Gastrocnemius medialis (tissue), 4 donors: ENCODE measurements around the gene USP17L17. TPM values are rescaled to one million over a fixed set of nuclear protein-coding genes. Genes with fewer than 3 reads are reported as not detected.
"Not testable (repeated sequence)": the region's sequence is repeated elsewhere in the genome, so short reads cannot be mapped to it uniquely, and the experiment has no call there.

Experiments
- ATAC-seq, 2 donors: fragments of 150-250 bp; one replicate each; pipeline ENCODE4 v1.9.1; 2016
- DNase-seq, 2 donors: peaks; one replicate each; pipeline ENCODE4 v3.0.0-alpha.2; 2019
- H3K27ac ChIP-seq, 4 donors: fragments of 200-600 bp; sonication (generic); 1 replicate in 1 of 4; 2 replicates in 3 of 4; pipeline ENCODE4 v1.5.1; 2016 to 2018; ENCODE audit warnings: mild to moderate bottlenecking in 2 of 4, moderate library complexity in 1 of 4
- H3K27me3 ChIP-seq, 3 donors: fragments of 200-600 bp; sonication (generic) in 2 of 3; 1 replicate in 1 of 3; 2 replicates in 2 of 3; pipeline versions ENCODE4 v1.5.1 to v1.6.0; 2016 to 2019; ENCODE audit warnings: mild to moderate bottlenecking in 1 of 3, moderate library complexity in 1 of 3
- H3K36me3 ChIP-seq, 2 donors: fragments of 200-600 bp; sonication (generic) in 1 of 2; one replicate each; pipeline ENCODE4 v1.5.1; 2017 to 2018
- H3K4me1 ChIP-seq, 2 donors: fragments of 200-600 bp; sonication (generic) in 1 of 2; one replicate each; pipeline ENCODE4 v1.5.1; 2016 to 2017; ENCODE audit warnings: mild to moderate bottlenecking in 2 of 2
- H3K4me3 ChIP-seq, 4 donors: fragments of 200-600 bp; sonication (generic) in 3 of 4; 1 replicate in 1 of 4; 2 replicates in 3 of 4; pipeline ENCODE4 v1.5.1; 2016 to 2019; ENCODE audit warnings: mild to moderate bottlenecking in 2 of 4
- H3K9me3 ChIP-seq, 3 donors: fragments of 200-600 bp; sonication (generic) in 2 of 3; 1 replicate in 1 of 3; 2 replicates in 2 of 3; pipeline ENCODE4 v1.5.1; 2016 to 2019
- in situ Hi-C, 4 donors: fragments of 200-750 bp; cut with MboI; loops; one replicate each; pipeline versions ENCODE4 v1.15.0 to v1.8.0; 2017; ENCODE audit warnings: low sequenced_read_pairs in 4 of 4
- intact Hi-C: fragments of 100-400 bp; cut with DNase I; formaldehyde crosslinking; loops from one replicate; pipeline ENCODE4 v1.15.1; 2023; ENCODE audit warnings: low total_unique reads
- total RNA-seq, 4 donors: library from RNA; depleted of rRNA; stranded (reverse); fragments of >200 nt; gene quantifications; one replicate each; pipeline versions ENCODE4 v1.1.0 to v1.2.3, GENCODE V29; 2016

The USP17L17 gene, protein sequence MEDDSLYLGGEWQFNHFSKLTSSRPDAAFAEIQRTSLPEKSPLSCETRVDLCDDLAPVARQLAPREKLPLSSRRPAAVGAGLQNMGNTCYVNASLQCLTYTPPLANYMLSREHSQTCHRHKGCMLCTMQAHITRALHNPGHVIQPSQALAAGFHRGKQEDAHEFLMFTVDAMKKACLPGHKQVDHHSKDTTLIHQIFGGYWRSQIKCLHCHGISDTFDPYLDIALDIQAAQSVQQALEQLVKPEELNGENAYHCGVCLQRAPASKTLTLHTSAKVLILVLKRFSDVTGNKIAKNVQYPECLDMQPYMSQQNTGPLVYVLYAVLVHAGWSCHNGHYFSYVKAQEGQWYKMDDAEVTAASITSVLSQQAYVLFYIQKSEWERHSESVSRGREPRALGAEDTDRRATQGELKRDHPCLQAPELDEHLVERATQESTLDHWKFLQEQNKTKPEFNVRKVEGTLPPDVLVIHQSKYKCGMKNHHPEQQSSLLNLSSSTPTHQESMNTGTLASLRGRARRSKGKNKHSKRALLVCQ
- total RNA-seq, result not detected

DNA sequence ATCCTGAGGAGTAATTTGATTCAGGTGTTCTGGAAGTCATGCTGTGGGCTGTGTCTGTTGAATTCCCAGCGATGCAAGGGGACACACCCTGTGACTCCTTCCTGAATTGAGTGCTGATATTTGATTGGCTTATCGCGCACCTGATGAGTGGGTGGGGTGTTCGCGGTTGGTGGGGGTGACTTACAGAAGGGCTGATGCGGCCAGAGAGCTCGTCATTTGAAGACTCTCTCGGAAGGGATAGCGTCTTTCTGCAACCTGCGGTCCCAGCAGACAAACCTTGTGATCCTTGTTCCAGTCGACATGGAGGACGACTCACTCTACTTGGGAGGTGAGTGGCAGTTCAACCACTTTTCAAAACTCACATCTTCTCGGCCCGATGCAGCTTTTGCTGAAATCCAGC lies at the start of gene USP17L17:
Gene USP17L17 (plus strand): TSS at position 301 of the 400 bp plus-strand sequence. CDS start 0 bp downstream, at position 301.
- DNase-seq, intact Hi-C loops, H3K27ac ChIP-seq, ATAC-seq, H3K4me1 ChIP-seq, in situ Hi-C loops, H3K27me3 ChIP-seq, H3K9me3 ChIP-seq, H3K36me3 ChIP-seq, H3K4me3 ChIP-seq: not testable (repeated sequence)

DNA sequence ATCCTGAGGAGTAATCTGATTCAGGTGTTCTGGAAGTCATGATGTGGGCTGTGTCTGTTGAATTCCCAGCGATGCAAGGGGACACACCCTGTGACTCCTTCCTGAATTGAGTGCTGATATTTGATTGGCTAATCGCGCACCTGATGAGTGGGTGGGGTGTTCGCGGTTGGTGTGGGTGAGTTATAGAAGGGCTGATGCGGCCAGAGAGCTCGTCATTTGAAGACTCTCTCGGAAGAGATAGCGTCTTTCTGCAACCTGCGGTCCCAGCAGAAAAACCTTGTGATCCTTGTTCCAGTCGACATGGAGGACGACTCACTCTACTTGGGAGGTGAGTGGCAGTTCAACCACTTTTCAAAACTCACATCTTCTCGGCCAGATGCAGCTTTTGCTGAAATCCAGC lies 33.3 kb upstream of the USP17L17 start, which contains the start of gene USP17L10:
Gene USP17L10 (plus strand): TSS at position 301 of the 400 bp plus-strand sequence. CDS start 0 bp downstream, at position 301.
- DNase-seq, in situ Hi-C loops, H3K9me3 ChIP-seq, H3K36me3 ChIP-seq, intact Hi-C loops, H3K4me1 ChIP-seq, H3K27ac ChIP-seq, H3K4me3 ChIP-seq, H3K27me3 ChIP-seq, ATAC-seq: not testable (repeated sequence)

DNA sequence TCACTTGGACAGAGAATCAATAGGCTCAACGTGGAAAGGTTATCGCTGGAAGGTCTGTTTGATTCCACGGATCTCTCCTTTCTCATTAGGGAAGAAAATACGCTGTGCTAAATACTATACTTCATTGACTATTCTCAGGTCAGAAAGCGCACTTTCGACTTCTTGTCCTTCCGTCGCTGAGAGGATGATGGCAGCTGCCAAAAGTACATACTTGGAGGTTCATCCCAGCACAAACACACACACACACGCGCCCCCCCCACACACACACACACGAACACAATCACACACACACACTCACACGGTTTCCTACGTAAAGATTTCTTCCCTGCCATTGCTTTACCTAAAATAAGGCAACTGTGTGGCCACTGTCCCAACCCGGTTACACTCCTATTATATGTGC lies 29.0 kb upstream of the USP17L17 start:
- H3K4me3 ChIP-seq, ATAC-seq, H3K9me3 ChIP-seq, in situ Hi-C loops, H3K27me3 ChIP-seq, H3K4me1 ChIP-seq, H3K27ac ChIP-seq, intact Hi-C loops, H3K36me3 ChIP-seq, DNase-seq: not testable (repeated sequence)

DNA sequence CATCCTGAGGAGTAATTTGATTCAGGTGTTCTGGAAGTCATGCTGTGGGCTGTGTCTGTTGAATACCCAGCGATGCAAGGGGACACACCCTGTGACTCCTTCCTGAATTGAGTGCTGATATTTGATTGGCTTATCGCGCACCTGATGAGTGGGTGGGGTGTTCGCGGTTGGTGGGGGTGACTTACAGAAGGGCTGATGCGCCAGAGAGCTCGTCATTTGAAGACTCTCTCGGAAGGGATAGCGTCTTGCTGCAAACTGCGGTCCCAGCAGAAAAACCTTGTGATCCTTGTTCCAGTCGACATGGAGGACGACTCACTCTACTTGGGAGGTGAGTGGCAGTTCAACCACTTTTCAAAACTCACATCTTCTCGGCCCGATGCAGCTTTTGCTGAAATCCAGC lies 28.6 kb upstream of the USP17L17 start, which contains the start of gene USP17L11:
Gene USP17L11 (plus strand): TSS at position 301 of the 400 bp plus-strand sequence. CDS start 0 bp downstream, at position 301.
- H3K36me3 ChIP-seq, intact Hi-C loops, H3K9me3 ChIP-seq, ATAC-seq, H3K4me1 ChIP-seq, H3K27ac ChIP-seq, DNase-seq, in situ Hi-C loops, H3K4me3 ChIP-seq, H3K27me3 ChIP-seq: not testable (repeated sequence)

DNA sequence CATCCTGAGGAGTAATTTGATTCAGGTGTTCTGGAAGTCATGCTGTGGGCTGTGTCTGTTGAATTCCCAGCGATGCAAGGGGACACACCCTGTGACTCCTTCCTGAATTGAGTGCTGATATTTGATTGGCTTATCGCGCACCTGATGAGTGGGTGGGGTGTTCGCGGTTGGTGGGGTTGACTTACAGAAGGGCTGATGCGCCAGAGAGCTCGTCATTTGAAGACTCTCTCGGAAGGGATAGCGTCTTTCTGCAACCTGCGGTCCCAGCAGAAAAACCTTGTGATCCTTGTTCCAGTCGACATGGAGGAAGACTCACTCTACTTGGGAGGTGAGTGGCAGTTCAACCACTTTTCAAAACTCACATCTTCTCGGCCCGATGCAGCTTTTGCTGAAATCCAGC lies 23.8 kb upstream of the USP17L17 start, which contains the start of gene USP17L12:
Gene USP17L12 (plus strand): TSS at position 301 of the 400 bp plus-strand sequence. CDS start 0 bp downstream, at position 301.
- DNase-seq, H3K36me3 ChIP-seq, ATAC-seq, H3K9me3 ChIP-seq, H3K4me3 ChIP-seq, intact Hi-C loops, H3K27ac ChIP-seq, in situ Hi-C loops, H3K4me1 ChIP-seq, H3K27me3 ChIP-seq: not testable (repeated sequence)

DNA sequence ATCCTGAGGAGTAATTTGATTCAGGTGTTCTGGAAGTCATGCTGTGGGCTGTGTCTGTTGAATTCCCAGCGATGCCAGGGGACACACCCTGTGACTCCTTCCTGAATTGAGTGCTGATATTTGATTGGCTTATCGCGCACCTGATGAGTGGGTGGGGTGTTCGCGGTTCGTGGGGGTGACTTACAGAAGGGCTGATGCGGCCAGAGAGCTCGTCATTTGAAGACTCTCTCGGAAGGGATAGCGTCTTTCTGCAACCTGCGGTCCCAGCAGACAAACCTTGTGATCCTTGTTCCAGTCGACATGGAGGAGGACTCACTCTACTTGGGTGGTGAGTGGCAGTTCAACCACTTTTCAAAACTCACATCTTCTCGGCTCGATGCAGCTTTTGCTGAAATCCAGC lies 19.1 kb upstream of the USP17L17 start, which contains the start of gene USP17L13:
Gene USP17L13 (plus strand): TSS at position 301 of the 400 bp plus-strand sequence. CDS start 0 bp downstream, at position 301.
- H3K27ac ChIP-seq, ATAC-seq, H3K36me3 ChIP-seq, H3K4me3 ChIP-seq, H3K27me3 ChIP-seq, H3K4me1 ChIP-seq, DNase-seq, in situ Hi-C loops, H3K9me3 ChIP-seq, intact Hi-C loops: not testable (repeated sequence)

DNA sequence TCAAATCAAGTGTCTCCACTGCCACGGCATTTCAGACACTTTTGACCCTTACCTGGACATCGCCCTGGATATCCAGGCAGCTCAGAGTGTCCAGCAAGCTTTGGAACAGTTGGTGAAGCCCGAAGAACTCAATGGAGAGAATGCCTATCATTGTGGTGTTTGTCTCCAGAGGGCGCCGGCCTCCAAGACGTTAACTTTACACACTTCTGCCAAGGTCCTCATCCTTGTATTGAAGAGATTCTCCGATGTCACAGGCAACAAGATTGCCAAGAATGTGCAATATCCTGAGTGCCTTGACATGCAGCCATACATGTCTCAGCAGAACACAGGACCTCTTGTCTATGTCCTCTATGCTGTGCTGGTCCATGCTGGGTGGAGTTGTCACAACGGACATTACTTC lies 13.4 kb upstream of the USP17L17 start:
- DNase-seq, ATAC-seq, H3K27ac ChIP-seq, H3K9me3 ChIP-seq, H3K36me3 ChIP-seq, H3K27me3 ChIP-seq, H3K4me3 ChIP-seq, H3K4me1 ChIP-seq, intact Hi-C loops, in situ Hi-C loops: not testable (repeated sequence)

DNA sequence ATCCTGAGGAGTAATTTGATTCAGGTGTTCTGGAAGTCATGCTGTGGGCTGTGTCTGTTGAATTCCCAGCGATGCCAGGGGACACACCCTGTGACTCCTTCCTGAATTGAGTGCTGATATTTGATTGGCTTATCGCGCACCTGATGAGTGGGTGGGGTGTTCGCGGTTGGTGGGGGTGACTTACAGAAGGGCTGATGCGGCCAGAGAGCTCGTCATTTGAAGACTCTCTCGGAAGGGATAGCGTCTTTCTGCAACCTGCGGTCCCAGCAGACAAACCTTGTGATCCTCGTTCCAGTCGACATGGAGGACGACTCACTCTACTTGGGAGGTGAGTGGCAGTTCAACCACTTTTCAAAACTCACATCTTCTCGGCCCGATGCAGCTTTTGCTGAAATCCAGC lies 9.6 kb upstream of the USP17L17 start, which contains the start of gene USP17L15:
Gene USP17L15 (plus strand): TSS at position 301 of the 400 bp plus-strand sequence. CDS start 0 bp downstream, at position 301.
- not testable (repeated sequence) for H3K4me3 ChIP-seq

DNA sequence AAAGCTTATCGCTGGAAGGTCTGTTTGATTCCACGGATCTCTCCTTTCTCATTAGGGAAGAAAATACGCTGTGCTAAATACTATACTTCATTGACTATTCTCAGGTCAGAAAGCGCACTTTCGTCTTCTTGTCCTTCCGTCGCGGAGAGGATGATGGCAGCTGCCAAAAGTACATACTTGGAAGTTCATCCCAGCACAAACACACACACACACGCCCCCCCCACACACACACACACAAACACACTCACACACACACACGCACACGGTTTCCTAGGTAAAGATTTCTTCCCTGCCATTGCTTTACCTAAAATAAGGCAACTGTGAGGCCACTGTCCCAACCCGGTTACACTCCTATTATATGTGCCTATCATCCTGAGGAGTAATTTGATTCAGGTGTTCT lies 5.2 kb upstream of the USP17L17 start:
- in situ Hi-C loops, H3K4me3 ChIP-seq, H3K27ac ChIP-seq, H3K27me3 ChIP-seq, H3K36me3 ChIP-seq, H3K4me1 ChIP-seq, ATAC-seq, intact Hi-C loops, H3K9me3 ChIP-seq: not testable (repeated sequence)
- peak in 1 of 2 donors; percentile 7 for DNase-seq

More for the DNA sequence above, 9.6 kb upstream of the USP17L17 start, which contains the start of gene USP17L15:
- in situ Hi-C loops, intact Hi-C loops, H3K4me1 ChIP-seq, H3K27ac ChIP-seq, DNase-seq, H3K9me3 ChIP-seq, H3K36me3 ChIP-seq, H3K27me3 ChIP-seq, ATAC-seq: not testable (repeated sequence)

DNA sequence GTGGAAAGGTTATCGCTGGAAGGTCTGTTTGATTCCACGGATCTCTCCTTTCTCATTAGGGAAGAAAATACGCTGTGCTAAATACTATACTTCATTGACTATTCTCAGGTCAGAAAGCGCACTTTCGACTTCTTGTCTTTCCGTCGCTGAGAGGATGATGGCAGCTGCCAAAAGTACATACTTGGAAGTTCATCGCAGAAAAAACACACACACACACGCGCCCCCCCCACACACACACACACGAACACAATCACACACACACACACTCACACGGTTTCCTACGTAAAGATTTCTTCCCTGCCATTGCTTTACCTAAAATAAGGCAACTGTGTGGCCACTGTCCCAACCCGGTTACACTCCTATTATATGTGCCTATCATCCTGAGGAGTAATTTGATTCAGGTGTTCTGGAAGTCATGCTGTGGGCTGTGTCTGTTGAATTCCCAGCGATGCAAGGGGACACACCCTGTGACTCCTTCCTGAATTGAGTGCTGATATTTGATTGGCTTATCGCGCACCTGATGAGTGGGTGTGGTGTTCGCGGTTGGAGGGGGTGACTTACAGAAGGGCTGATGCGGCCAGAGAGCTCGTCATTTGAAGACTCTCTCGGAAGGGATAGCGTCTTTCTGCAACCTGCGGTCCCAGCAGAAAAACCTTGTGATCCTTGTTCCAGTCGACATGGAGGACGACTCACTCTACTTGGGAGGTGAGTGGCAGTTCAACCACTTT lies 4.4 kb downstream of the USP17L17 start, which contains the start of gene USP17L18:
Gene USP17L18 (plus strand): TSS at position 678 of the 728 bp plus-strand sequence. CDS start 0 bp downstream, at position 678.
- H3K27me3 ChIP-seq, H3K4me3 ChIP-seq, ATAC-seq, H3K4me1 ChIP-seq, H3K36me3 ChIP-seq, H3K9me3 ChIP-seq, in situ Hi-C loops, intact Hi-C loops, H3K27ac ChIP-seq: not testable (repeated sequence)
- DNase-seq, result peak in 1 of 2 donors; percentile 17

DNA sequence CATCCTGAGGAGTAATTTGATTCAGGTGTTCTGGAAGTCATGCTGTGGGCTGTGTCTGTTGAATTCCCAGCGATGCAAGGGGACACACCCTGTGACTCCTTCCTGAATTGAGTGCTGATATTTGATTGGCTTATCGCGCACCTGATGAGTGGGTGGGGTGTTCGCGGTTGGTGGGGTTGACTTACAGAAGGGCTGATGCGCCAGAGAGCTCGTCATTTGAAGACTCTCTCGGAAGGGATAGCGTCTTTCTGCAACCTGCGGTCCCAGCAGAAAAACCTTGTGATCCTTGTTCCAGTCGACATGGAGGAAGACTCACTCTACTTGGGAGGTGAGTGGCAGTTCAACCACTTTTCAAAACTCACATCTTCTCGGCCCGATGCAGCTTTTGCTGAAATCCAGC lies 9.4 kb downstream of the USP17L17 start, which contains the start of gene USP17L19:
Gene USP17L19 (plus strand): TSS at position 301 of the 400 bp plus-strand sequence. CDS start 0 bp downstream, at position 301.
- intact Hi-C loops, H3K9me3 ChIP-seq, ATAC-seq, H3K4me3 ChIP-seq, H3K36me3 ChIP-seq, DNase-seq, H3K27ac ChIP-seq, H3K4me1 ChIP-seq, in situ Hi-C loops, H3K27me3 ChIP-seq: not testable (repeated sequence)
